ENCODE measurements around the gene STPG1. TPM values are rescaled to one million over a fixed set of nuclear protein-coding genes. Genes with fewer than 3 reads are reported as not detected.
A peak's percentile ranks its signal among the peaks of the same experiment; 100 is the strongest.

Gene STPG1
- total and polyA plus RNA-seq, 4 donors: 8.1 to 13.1 (median 10.9) TPM

GRCh38 chr1:24437631-24438396 is 24.2 kb upstream of the STPG1 start:
- no peak overlapping the region for H3K27ac ChIP-seq (ENCODE audit: low read depth, low read length)

GRCh38 chr1:24435782-24436365 is 22.3 kb upstream of the STPG1 start:
- WGBS (ENCODE audit: insufficient coverage): 50% methylated on average over 1 of the region's 8 CpGs

More at GRCh38 chr1:24437631-24438396, 24.2 kb upstream of the STPG1 start:
- no peaks in the 10 kb centered on the region for H3K9me3 ChIP-seq (ENCODE audit: control insufficient read depth, insufficient read depth, low read length)
- H3K27me3 ChIP-seq (ENCODE audit: control insufficient read depth, insufficient read depth, low read length): no peaks in the 10 kb centered on the region
- no peak overlapping the region for H3K4me3 ChIP-seq (ENCODE audit: low read depth, low read length)
- peaks cover 13% of the 10 kb centered on the region for H3K4me1 ChIP-seq (ENCODE audit: control insufficient read depth, insufficient read depth, low read length)
- H3K36me3 ChIP-seq (ENCODE audit: control insufficient read depth, insufficient read depth, low read length): peaks cover 5% of the 10 kb centered on the region
- 91% methylated on average over 8 of the region's 9 CpGs for WGBS (ENCODE audit: insufficient coverage)
- peak in 1 of 6 donors; percentile 11 for DNase-seq (ENCODE audit: low read depth in 4 of 6, low spot score in 6 of 6)

GRCh38 chr1:24427545-24427862 is 13.9 kb upstream of the STPG1 start:
- H3K27me3 ChIP-seq (ENCODE audit: control insufficient read depth, insufficient read depth, low read length): no peaks in the 10 kb centered on the region
- DNase-seq (ENCODE audit: low read depth in 4 of 6, low spot score in 6 of 6): no peak
- no peaks in the 10 kb centered on the region for H3K4me1 ChIP-seq (ENCODE audit: control insufficient read depth, insufficient read depth, low read length)
- 100% methylated on average over 1 of the region's 1 CpG for WGBS (ENCODE audit: insufficient coverage)
- no peaks in the 10 kb centered on the region for H3K9me3 ChIP-seq (ENCODE audit: control insufficient read depth, insufficient read depth, low read length)
- H3K4me3 ChIP-seq (ENCODE audit: low read depth, low read length): no peak overlapping the region
- no peak overlapping the region for H3K27ac ChIP-seq (ENCODE audit: low read depth, low read length)
- H3K36me3 ChIP-seq (ENCODE audit: control insufficient read depth, insufficient read depth, low read length): peaks cover 3% of the 10 kb centered on the region

More at GRCh38 chr1:24435782-24436365, 22.3 kb upstream of the STPG1 start:
- H3K27ac ChIP-seq (ENCODE audit: low read depth, low read length): no peak overlapping the region
- H3K36me3 ChIP-seq (ENCODE audit: control insufficient read depth, insufficient read depth, low read length): peaks cover 2% of the 10 kb centered on the region
- H3K9me3 ChIP-seq (ENCODE audit: control insufficient read depth, insufficient read depth, low read length): no peaks in the 10 kb centered on the region
- peaks cover 13% of the 10 kb centered on the region for H3K4me1 ChIP-seq (ENCODE audit: control insufficient read depth, insufficient read depth, low read length)
- H3K27me3 ChIP-seq (ENCODE audit: control insufficient read depth, insufficient read depth, low read length): no peaks in the 10 kb centered on the region
- H3K4me3 ChIP-seq (ENCODE audit: low read depth, low read length): no peak overlapping the region
- DNase-seq (ENCODE audit: low read depth in 4 of 6, low spot score in 6 of 6): no peak

GRCh38 chr1:24426744-24427544 is 13.4 kb upstream of the STPG1 start:
- peaks cover 3% of the 10 kb centered on the region for H3K36me3 ChIP-seq (ENCODE audit: control insufficient read depth, insufficient read depth, low read length)
- no peak for DNase-seq (ENCODE audit: low read depth in 4 of 6, low spot score in 6 of 6)
- WGBS (ENCODE audit: insufficient coverage): 90% methylated on average over 6 of the region's 7 CpGs

GRCh38 chr1:24425922-24426321 is 12.3 kb upstream of the STPG1 start:
- Histone ChIP-seq H3K4me1 (ENCODE audit: control insufficient read depth, insufficient read depth, low read length) (no peaks in the 10 kb centered on the region), H3K9me3 (ENCODE audit: control insufficient read depth, insufficient read depth, low read length) (no peaks in the 10 kb centered on the region), H3K36me3 (ENCODE audit: control insufficient read depth, insufficient read depth, low read length) (peaks cover 5% of the 10 kb centered on the region), H3K27ac (ENCODE audit: low read depth, low read length) (no peak overlapping the region), H3K27me3 (ENCODE audit: control insufficient read depth, insufficient read depth, low read length) (no peaks in the 10 kb centered on the region), H3K4me3 (ENCODE audit: low read depth, low read length) (no peak overlapping the region)
- no peak for DNase-seq (ENCODE audit: low read depth in 4 of 6, low spot score in 6 of 6)
- no CpG with 5 or more reads among the region's 7 CpGs for WGBS (ENCODE audit: insufficient coverage)

More at GRCh38 chr1:24426744-24427544, 13.4 kb upstream of the STPG1 start:
- Histone ChIP-seq H3K4me3 (ENCODE audit: low read depth, low read length) (no peak overlapping the region), H3K27ac (ENCODE audit: low read depth, low read length) (no peak overlapping the region), H3K27me3 (ENCODE audit: control insufficient read depth, insufficient read depth, low read length) (no peaks in the 10 kb centered on the region), H3K4me1 (ENCODE audit: control insufficient read depth, insufficient read depth, low read length) (no peaks in the 10 kb centered on the region), H3K9me3 (ENCODE audit: control insufficient read depth, insufficient read depth, low read length) (no peaks in the 10 kb centered on the region)

GRCh38 chr1:24425441-24425840 is 11.9 kb upstream of the STPG1 start:
- H3K27me3 ChIP-seq (ENCODE audit: control insufficient read depth, insufficient read depth, low read length): no peaks in the 10 kb centered on the region
- 80% methylated on average over 1 of the region's 3 CpGs for WGBS (ENCODE audit: insufficient coverage)
- H3K4me3 ChIP-seq (ENCODE audit: low read depth, low read length): no peak overlapping the region
- no peaks in the 10 kb centered on the region for H3K9me3 ChIP-seq (ENCODE audit: control insufficient read depth, insufficient read depth, low read length)
- no peak overlapping the region for H3K27ac ChIP-seq (ENCODE audit: low read depth, low read length)
- DNase-seq (ENCODE audit: low read depth in 4 of 6, low spot score in 6 of 6): no peak
- H3K4me1 ChIP-seq (ENCODE audit: control insufficient read depth, insufficient read depth, low read length): no peaks in the 10 kb centered on the region
- H3K36me3 ChIP-seq (ENCODE audit: control insufficient read depth, insufficient read depth, low read length): peaks cover 5% of the 10 kb centered on the region

- no peak for DNase-seq (ENCODE audit: low read depth in 4 of 6, low spot score in 6 of 6)
- no peak overlapping the region for H3K4me3 ChIP-seq (ENCODE audit: low read depth, low read length)
- no peaks in the 10 kb centered on the region for H3K4me1 ChIP-seq (ENCODE audit: control insufficient read depth, insufficient read depth, low read length)
- 100% methylated on average over 1 of the region's 3 CpGs for WGBS (ENCODE audit: insufficient coverage)
- H3K27ac ChIP-seq (ENCODE audit: low read depth, low read length): no peak overlapping the region
- no peaks in the 10 kb centered on the region for H3K9me3 ChIP-seq (ENCODE audit: control insufficient read depth, insufficient read depth, low read length)
- no peaks in the 10 kb centered on the region for H3K27me3 ChIP-seq (ENCODE audit: control insufficient read depth, insufficient read depth, low read length)
- H3K36me3 ChIP-seq (ENCODE audit: control insufficient read depth, insufficient read depth, low read length): peaks cover 5% of the 10 kb centered on the region
These were observed 11.4 kb upstream of the STPG1 start for GRCh38 chr1:24424990-24425389.

GRCh38 chr1:24424207-24424606 is 10.6 kb upstream of the STPG1 start:
- H3K27ac ChIP-seq (ENCODE audit: low read depth, low read length): no peak overlapping the region
- H3K36me3 ChIP-seq (ENCODE audit: control insufficient read depth, insufficient read depth, low read length): peaks cover 11% of the 10 kb centered on the region
- H3K27me3 ChIP-seq (ENCODE audit: control insufficient read depth, insufficient read depth, low read length): no peaks in the 10 kb centered on the region
- WGBS (ENCODE audit: insufficient coverage): 94% methylated on average over 4 of the region's 5 CpGs
- no peak overlapping the region for H3K4me3 ChIP-seq (ENCODE audit: low read depth, low read length)
- no peak for DNase-seq (ENCODE audit: low read depth in 4 of 6, low spot score in 6 of 6)
- H3K4me1 ChIP-seq (ENCODE audit: control insufficient read depth, insufficient read depth, low read length): peaks cover 3% of the 10 kb centered on the region
- no peaks in the 10 kb centered on the region for H3K9me3 ChIP-seq (ENCODE audit: control insufficient read depth, insufficient read depth, low read length)

- Histone ChIP-seq H3K9me3 (ENCODE audit: control insufficient read depth, insufficient read depth, low read length) (no peaks in the 10 kb centered on the region), H3K36me3 (ENCODE audit: control insufficient read depth, insufficient read depth, low read length) (peaks cover 12% of the 10 kb centered on the region), H3K4me1 (ENCODE audit: control insufficient read depth, insufficient read depth, low read length) (peaks cover 8% of the 10 kb centered on the region), H3K4me3 (ENCODE audit: low read depth, low read length) (no peak overlapping the region), H3K27ac (ENCODE audit: low read depth, low read length) (no peak overlapping the region), H3K27me3 (ENCODE audit: control insufficient read depth, insufficient read depth, low read length) (no peaks in the 10 kb centered on the region)
- no peak for DNase-seq (ENCODE audit: low read depth in 4 of 6, low spot score in 6 of 6)
- 92% methylated on average over 1 of the region's 2 CpGs for WGBS (ENCODE audit: insufficient coverage)
These were observed 7.9 kb upstream of the STPG1 start for GRCh38 chr1:24421502-24421901.
